Activated naive CD4-positive, alpha-beta T cell treated with anti-CD3 and anti-CD28 coated beads, Interleukin-2, amount 50 U/mL, for 72 hours (primary cell): ENCODE data around the gene LRRFIP1. TPM values are rescaled to one million over a fixed set of nuclear protein-coding genes. Genes with fewer than 3 reads are reported as not detected.
"Not testable (repeated sequence)": the region's sequence is repeated elsewhere in the genome, so short reads cannot be mapped to it uniquely, and the experiment has no call there.

Experiments used
- ATAC-seq, 2 donors: fragments of 150-1000 bp; cut with Tn5 transposase; 2 replicates each; pipeline ENCODE4 v1.10.0; 2021; ENCODE audit warnings: mild to moderate bottlenecking in 2 of 2, moderate library complexity in 2 of 2
- DNase-seq, 2 donors: peaks; one replicate each; pipeline ENCODE4 v3.0.0; 2021 to 2022; ENCODE audit warnings: low spot score in 2 of 2
- H3K27ac Mint-ChIP-seq, 2 donors: one replicate each; pipeline ENCODE4 v1.8.0; 2022; ENCODE audit warnings: mild to moderate bottlenecking in 2 of 2, mixed read lengths in 2 of 2
- H3K36me3 Mint-ChIP-seq, 2 donors: one replicate each; pipeline ENCODE4 v1.8.0; 2022; ENCODE audit warnings: mixed read lengths in 2 of 2
- H3K9me3 Mint-ChIP-seq, 2 donors: one replicate each; pipeline ENCODE4 v1.8.0; 2022; ENCODE audit warnings: mixed read lengths in 2 of 2
- total RNA-seq, 2 donors: library from RNA; stranded (reverse); gene quantifications; one replicate each; pipeline ENCODE4 v1.2.3, GENCODE V29; 2022

Gene LRRFIP1
- total RNA-seq, 2 donors from 2014 or later = 190 to 193 TPM

GRCh38 chr2:237661799-237662328 is 34.5 kb downstream of the LRRFIP1 start:
- ATAC-seq = no peak
- H3K36me3 Mint-ChIP-seq = no peaks in the 10 kb centered on the region
- DNase-seq = no peak
- H3K9me3 Mint-ChIP-seq = no peaks in the 10 kb centered on the region
- H3K27ac Mint-ChIP-seq = no peak overlapping the region

GRCh38 chr2:237662671-237663093 is 35.3 kb downstream of the LRRFIP1 start:
- peak in 1 of 2 donors; percentile 18 for DNase-seq
- Mint-ChIP-seq H3K9me3 (no peaks in the 10 kb centered on the region), H3K27ac (no peak overlapping the region), H3K36me3 (no peaks in the 10 kb centered on the region)
- ATAC-seq = peak; percentile 55 to 80

GRCh38 chr2:237663517-237664110 is 36.2 kb downstream of the LRRFIP1 start:
- Mint-ChIP-seq H3K9me3 (no peaks in the 10 kb centered on the region), H3K36me3 (no peaks in the 10 kb centered on the region), H3K27ac (no peak overlapping the region)
- DNase-seq = no peak
- no peak for ATAC-seq

- no peaks in the 10 kb centered on the region for H3K9me3 Mint-ChIP-seq
- H3K27ac Mint-ChIP-seq = no peak overlapping the region
- no peak for ATAC-seq
- DNase-seq = no peak
- no peaks in the 10 kb centered on the region for H3K36me3 Mint-ChIP-seq
These were observed 36.8 kb downstream of the LRRFIP1 start for GRCh38 chr2:237664151-237664550.

GRCh38 chr2:237665713-237666143 is 38.3 kb downstream of the LRRFIP1 start:
- Mint-ChIP-seq H3K9me3 (no peaks in the 10 kb centered on the region), H3K27ac (no peak overlapping the region), H3K36me3 (no peaks in the 10 kb centered on the region)
- ATAC-seq (no peak), DNase-seq (no peak)

- ATAC-seq (no peak), DNase-seq (no peak)
- no peak overlapping the region for H3K27ac Mint-ChIP-seq
- H3K36me3 Mint-ChIP-seq = no peaks in the 10 kb centered on the region
- H3K9me3 Mint-ChIP-seq = no peaks in the 10 kb centered on the region
These were observed 39.2 kb downstream of the LRRFIP1 start for GRCh38 chr2:237666606-237667005.

GRCh38 chr2:237667050-237667576 is 39.7 kb downstream of the LRRFIP1 start:
- not testable (repeated sequence) for ATAC-seq, H3K27ac Mint-ChIP-seq, H3K36me3 Mint-ChIP-seq, H3K9me3 Mint-ChIP-seq, DNase-seq

GRCh38 chr2:237667893-237668292 is 40.5 kb downstream of the LRRFIP1 start:
- ATAC-seq = no peak
- Mint-ChIP-seq H3K9me3 (no peaks in the 10 kb centered on the region), H3K36me3 (no peaks in the 10 kb centered on the region), H3K27ac (no peak overlapping the region)
- no peak for DNase-seq

GRCh38 chr2:237668440-237668839 is 41.1 kb downstream of the LRRFIP1 start:
- no peak overlapping the region for H3K27ac Mint-ChIP-seq
- ATAC-seq (no peak), DNase-seq (no peak)
- H3K9me3 Mint-ChIP-seq = no peaks in the 10 kb centered on the region
- H3K36me3 Mint-ChIP-seq = no peaks in the 10 kb centered on the region

- H3K27ac Mint-ChIP-seq = no peak overlapping the region
- H3K36me3 Mint-ChIP-seq = no peaks in the 10 kb centered on the region
- DNase-seq (no peak), ATAC-seq (no peak)
- H3K9me3 Mint-ChIP-seq = no peaks in the 10 kb centered on the region
These were observed 41.9 kb downstream of the LRRFIP1 start for GRCh38 chr2:237669283-237669627.

GRCh38 chr2:237669628-237670392 is 42.4 kb downstream of the LRRFIP1 start:
- no peak for ATAC-seq
- Mint-ChIP-seq H3K36me3 (no peaks in the 10 kb centered on the region), H3K27ac (no peak overlapping the region), H3K9me3 (no peaks in the 10 kb centered on the region)
- DNase-seq = no peak

- Mint-ChIP-seq H3K36me3 (no peaks in the 10 kb centered on the region), H3K27ac (no peak overlapping the region), H3K9me3 (no peaks in the 10 kb centered on the region)
- no peak for ATAC-seq
- no peak for DNase-seq
These were observed 43.3 kb downstream of the LRRFIP1 start for GRCh38 chr2:237670641-237671040.

- Mint-ChIP-seq H3K27ac (no peak overlapping the region), H3K9me3 (no peaks in the 10 kb centered on the region), H3K36me3 (no peaks in the 10 kb centered on the region)
- ATAC-seq (no peak), DNase-seq (no peak)
These were observed 44.2 kb downstream of the LRRFIP1 start for GRCh38 chr2:237671466-237672138.

- ATAC-seq = peak; percentile 31 to 56
- Mint-ChIP-seq H3K27ac (peak overlapping the region in 1 of 2 donors; percentile 91), H3K36me3 (no peaks in the 10 kb centered on the region), H3K9me3 (no peaks in the 10 kb centered on the region)
- no peak for DNase-seq
These were observed 45.3 kb downstream of the LRRFIP1 start for GRCh38 chr2:237672731-237673129.

- peak overlapping the region; percentile 89 to 91 for H3K27ac Mint-ChIP-seq
- ATAC-seq (peak; percentile 80 to 82), DNase-seq (peak; percentile 70 to 87)
- no peaks in the 10 kb centered on the region for H3K36me3 Mint-ChIP-seq
- no peaks in the 10 kb centered on the region for H3K9me3 Mint-ChIP-seq
These were observed 46.0 kb downstream of the LRRFIP1 start for GRCh38 chr2:237673130-237674001.

- peak; percentile 57 to 83 for DNase-seq
- no peaks in the 10 kb centered on the region for H3K9me3 Mint-ChIP-seq
- H3K36me3 Mint-ChIP-seq = no peaks in the 10 kb centered on the region
- H3K27ac Mint-ChIP-seq = peak overlapping the region; percentile 91 to 93
- ATAC-seq = peak; percentile 63 to 67
These were observed 47.4 kb downstream of the LRRFIP1 start for GRCh38 chr2:237674731-237675276.
